D721Med (cell line): ENCODE measurements around the gene VGLL4.

Source experiments
- DNase-seq: peaks from one replicate; pipeline ENCODE4 v3.0.0; 2011; ENCODE audit warnings: low spot score; ENCODE audit not compliant: insufficient read length
- FAIRE-seq: peaks from 2 replicates; lab custom pipeline; 2011; peaks lifted over from hg19 to GRCh38; lab: Jason Lieb, UNC
- TF ChIP-seq, protein P1 (sequence below): IDR thresholded peaks from 2 replicates; pipeline ENCODE4 v1.5.1; 2012; ENCODE audit warnings: mild to moderate bottlenecking, control low read depth; ENCODE audit not compliant: insufficient read depth; ENCODE audit errors: missing control alignments

The VGLL4 gene

GRCh38 chr3:11560746-11561145, 83.0 kb downstream of the VGLL4 start:
- TF ChIP-seq, protein P1, sequence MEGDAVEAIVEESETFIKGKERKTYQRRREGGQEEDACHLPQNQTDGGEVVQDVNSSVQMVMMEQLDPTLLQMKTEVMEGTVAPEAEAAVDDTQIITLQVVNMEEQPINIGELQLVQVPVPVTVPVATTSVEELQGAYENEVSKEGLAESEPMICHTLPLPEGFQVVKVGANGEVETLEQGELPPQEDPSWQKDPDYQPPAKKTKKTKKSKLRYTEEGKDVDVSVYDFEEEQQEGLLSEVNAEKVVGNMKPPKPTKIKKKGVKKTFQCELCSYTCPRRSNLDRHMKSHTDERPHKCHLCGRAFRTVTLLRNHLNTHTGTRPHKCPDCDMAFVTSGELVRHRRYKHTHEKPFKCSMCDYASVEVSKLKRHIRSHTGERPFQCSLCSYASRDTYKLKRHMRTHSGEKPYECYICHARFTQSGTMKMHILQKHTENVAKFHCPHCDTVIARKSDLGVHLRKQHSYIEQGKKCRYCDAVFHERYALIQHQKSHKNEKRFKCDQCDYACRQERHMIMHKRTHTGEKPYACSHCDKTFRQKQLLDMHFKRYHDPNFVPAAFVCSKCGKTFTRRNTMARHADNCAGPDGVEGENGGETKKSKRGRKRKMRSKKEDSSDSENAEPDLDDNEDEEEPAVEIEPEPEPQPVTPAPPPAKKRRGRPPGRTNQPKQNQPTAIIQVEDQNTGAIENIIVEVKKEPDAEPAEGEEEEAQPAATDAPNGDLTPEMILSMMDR, result no peak
- DNase-seq (no peak), FAIRE-seq (no peak)

DNA sequence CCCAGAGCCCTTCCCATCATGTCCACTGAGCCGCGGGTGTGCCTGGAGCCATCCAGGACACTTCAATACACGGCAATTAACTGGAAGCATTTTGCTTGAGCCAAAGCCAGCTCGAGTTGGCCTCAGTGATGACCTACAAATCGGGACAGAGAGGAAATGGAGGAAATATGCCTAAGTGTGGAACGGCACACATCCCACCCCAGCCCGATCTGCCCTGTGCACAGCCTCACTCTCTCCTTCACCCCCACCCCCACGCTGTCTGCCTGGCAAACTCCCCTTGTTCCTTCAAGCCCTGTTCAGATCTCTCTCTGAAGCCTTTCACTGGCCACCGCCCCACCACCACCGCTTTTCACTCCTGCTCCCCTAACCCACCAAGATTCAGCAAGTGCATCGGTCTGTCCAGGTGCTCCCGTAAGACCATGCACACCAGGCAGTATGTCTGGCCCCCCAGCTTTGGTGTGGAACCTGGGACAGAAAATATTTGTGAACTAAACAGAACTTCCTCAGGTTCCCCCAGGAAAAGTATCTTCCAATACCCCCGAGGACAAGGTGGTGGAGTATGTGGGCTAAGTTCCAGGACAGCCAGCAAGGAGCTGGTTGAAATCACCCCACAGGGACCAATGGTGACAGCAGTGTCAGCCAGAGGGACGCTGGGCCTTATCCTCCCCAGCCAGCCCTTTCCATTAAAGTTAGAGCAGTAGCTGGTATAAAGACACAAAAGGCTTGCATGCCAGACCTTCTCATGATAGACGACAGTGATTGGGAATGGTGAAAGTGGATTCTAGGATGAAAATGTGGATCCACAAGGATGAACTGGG, 83.7 kb downstream of the VGLL4 start:
- FAIRE-seq, result no peak
- TF ChIP-seq, protein P1, result no peak

DNA sequence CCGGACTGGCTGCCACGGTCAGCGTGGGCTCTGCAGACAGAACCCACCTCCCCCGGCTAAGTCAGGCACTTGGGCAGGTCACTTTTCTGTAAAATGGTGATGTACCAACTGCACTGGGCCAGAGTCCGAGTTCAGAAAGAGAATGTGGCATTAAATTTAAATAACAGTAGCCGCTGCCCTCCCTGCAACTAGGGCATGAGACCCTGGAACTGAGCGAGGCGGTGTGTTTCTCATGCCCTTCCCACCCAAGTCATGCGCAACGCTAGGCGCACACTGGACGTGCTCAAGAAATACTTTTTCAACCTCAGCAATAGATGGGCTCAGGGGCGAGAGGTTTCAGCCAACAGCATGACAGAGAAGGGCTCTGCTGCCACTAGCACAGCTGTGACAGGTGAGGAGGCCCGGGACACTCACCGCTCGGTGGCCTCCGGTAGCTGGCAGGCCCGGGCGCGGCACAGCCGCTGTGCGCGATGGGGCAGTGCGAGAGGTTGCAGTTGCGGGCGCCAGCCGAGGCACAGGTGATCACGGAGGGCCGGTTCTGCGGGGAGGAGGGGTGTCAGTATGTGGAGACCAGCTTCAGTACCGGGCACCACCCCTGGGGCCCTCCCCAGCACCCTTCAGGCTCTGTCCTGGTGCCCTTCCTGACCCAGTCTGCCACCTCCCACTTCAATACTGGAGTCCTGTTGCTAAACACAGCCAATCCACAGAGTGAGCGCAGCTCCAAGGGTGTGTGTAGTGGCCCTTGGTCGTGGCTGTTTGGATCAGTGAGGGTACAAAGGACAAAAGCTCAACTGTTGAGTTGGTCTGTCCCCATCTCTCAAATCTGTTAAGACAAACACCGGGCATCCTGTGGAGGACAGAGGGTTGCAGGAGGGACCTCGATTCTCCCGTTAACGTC, 84.5 kb downstream of the VGLL4 start:
- no peak for DNase-seq
- FAIRE-seq, result no peak
- TF ChIP-seq, protein P1, result no peak

More for the DNA sequence above, 83.7 kb downstream of the VGLL4 start:
- no peak for DNase-seq

DNA sequence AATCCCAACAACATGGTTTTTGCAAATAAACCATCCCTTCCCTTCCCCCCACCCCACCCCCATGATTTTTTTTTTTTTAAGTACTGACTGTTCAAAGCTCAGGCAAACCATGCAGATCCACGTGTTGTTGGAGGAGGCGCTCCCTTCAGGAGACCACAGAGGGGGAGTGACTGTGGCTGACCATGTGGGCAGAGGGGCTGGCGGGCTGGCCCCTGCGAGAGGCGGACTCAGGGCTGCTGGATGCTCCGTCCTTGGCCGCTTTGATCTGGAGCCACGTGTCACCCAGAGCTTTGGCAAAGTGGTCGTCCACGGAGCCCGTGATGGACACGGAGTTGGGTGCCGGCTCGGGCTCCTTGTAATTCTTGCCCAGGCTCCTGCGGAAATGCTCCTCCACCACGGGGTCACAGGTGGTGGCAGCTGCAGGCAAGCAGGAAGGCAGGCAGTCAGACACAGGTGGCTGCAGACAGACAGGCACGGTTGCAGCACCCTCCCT, 85.3 kb downstream of the VGLL4 start:
- DNase-seq, result no peak
- FAIRE-seq, result no peak
- TF ChIP-seq, protein P1, result no peak

DNA sequence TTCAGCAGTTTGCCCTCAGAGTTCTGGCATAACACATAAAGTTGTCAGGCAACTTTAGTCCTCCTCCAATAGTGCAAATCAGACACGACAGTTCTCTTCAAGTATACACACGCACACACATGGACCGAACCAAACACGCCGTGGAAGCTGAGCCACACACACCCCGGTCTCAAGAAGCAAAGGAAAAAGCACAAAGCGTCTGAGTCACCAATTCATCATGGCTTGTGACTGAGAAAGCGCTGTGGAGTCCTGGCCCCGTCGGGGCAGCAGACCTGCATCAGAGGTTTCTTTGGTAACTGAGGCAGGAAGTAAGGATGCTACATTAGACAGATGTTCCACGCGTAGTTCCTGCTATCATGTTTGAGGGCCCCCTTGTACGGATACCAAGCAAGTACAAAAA, 85.7 kb downstream of the VGLL4 start:
- no peak for DNase-seq
- FAIRE-seq, result no peak
- TF ChIP-seq, protein P1, result no peak

DNA sequence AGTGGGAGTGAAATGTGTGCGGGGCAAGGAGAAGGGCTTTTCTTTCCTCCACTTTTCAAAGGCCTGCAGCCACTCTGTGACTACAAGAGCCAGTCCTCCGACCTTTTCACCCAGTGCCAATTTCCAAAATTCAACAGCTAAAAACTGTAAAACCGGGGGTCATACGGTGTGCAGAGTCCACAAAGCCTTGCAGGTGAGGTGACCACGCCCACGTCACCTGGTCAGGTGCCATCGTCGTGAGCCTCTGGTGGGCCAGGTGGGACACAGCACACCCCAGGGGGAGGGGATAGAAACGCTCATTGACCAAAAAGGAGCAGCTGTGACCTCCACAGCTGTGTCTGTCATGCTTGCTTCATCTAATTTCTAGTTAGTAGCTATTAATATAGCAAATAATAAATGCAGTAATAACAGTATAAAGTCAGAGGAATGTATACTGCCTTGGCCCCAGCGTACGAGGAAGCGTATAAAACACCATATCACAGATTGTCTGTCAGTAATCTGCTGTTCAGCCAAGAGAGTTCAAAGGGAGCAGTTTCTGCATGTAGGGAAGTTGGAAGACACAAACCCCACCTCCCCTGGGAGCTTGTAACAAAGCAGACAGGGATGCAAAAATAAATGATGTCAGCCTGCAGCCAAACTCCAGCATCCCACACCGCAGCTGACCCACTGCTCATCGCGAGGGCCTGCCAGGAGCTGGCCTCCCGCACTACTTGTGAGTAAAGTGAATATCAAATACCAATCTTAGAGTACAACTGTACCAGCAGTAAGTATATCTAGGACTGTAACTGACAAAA, 86.7 kb downstream of the VGLL4 start:
- DNase-seq (no peak), FAIRE-seq (no peak)
- TF ChIP-seq, protein P1, result no peak
